8988T (cell line): ENCODE measurements around the gene CIDEC.

Experiments used
- DNase-seq: peaks from one replicate; pipeline ENCODE4 v3.0.0; 2011

Gene CIDEC

DNA sequence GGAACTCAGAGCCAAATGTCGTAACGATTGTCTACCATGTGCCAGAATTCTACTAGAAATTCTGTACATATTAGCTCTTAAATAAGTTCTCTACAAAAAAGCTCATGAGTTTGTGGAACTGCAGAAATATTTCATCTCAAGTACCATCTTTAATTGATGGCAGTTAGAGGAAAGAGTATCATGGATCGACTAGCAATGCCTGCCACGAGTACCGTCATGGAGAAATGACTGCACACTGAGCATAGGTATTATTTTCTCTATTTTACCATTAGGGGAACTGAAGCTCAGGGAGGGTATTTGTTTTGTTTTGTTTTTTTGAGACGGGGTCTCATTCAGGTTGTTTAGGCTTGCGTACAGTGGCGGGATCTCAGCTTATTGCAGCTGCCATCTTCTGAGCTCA is 39.0 kb downstream of the CIDEC start:
- DNase-seq, result no peak

DNA sequence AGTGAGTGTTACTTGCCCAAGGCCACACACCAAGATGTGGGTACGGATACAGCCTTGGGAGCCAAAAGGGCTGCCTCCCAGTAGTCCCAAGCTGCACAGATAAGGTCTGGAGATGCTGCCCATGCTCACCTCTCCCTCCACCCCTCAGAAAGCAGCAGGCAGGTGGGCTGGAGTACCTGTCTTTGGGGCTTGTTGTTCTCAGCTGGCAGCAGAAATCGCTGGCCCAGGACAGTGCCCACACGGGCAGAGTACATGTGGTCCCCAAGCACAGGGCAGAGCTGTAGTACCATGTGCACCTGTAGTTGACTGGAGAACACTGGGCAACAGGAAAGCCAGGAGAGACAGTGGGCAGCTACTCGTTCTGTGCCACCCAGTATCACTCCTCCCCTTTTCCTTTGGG is 41.2 kb downstream of the CIDEC start:
- DNase-seq, result no peak

DNA sequence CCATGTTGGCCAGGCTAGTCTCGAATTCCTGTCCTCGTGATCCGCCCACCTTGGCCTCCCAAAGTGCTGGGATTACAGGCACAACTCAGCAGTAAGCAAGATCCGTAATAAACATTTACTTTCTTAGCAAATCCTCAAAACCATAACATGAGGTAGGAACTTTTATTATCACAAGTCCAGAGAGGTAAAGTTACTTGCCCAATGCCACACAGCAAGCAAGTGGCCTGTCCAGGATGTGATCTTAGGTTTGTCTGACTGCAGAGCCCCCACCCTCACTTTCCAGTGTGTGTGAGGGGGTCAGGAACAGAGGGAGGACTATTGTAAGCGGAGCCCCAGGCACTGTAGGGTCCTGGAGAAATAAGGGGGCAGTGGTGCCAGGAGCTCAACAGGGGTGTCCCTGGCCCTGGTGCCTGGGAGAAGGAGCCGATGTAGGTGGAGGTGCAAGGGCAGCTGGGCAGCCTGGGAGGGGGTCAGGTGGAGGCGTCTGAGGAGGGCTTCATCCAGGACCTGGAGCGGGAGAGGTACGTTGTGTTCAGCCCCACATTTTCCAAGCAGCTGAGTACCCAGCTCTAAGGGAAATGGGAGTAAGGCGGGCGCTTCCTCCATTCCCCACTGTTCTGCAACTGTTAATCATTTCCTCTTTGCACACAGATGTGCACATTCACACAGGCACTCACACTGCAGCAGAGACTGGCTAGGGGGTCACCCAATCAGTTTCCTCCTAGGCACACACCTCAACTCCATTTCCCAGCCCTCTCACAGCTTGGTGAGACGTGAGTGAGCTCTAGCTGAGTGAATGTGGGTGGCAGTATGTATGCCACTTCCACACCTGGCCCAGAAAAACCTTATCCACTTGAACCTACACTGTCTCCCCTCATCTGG is 42.1 kb downstream of the CIDEC start:
- DNase-seq, result no peak

DNA sequence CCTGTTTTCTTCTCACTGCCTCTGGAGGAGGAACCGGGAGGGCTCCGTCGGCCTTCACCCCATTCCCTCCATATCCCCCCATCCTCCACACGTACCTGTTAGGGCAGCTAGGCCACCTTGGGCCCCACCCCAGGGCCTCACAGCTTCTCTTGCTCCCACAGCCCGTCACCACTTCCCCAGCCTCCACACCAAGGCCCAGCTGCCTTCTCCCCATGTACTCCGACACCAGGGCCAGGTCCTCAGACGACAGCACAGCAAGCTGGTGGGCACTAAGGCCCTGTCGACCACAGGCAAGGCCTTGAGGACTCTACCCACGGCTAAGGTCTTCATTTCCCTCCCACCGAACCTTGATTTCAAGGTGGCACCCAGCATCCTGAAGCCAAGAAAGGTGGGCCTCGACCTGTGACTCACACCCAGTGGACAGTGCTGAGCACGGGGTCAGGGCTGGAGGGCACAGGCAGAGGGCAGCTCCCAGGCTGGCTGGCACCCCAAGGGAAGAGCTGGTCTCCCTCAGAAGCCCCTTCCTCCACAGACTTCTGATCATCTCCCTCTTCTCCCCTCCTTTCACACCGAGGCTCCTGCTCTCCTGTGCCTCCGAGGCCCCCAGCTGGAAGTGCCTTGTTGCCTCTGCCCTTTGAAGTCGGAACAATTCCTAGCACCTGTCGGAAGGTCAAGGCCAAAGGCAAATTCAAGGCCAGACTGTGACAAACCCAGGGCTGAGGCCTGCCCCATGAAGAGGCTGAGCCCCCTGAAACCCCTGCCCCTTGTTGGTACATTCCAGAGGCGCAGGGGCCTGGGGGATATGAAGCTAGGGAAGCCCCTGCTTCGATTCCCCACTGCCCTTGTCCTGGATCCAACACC is 45.3 kb downstream of the CIDEC start:
- no peak for DNase-seq

DNA sequence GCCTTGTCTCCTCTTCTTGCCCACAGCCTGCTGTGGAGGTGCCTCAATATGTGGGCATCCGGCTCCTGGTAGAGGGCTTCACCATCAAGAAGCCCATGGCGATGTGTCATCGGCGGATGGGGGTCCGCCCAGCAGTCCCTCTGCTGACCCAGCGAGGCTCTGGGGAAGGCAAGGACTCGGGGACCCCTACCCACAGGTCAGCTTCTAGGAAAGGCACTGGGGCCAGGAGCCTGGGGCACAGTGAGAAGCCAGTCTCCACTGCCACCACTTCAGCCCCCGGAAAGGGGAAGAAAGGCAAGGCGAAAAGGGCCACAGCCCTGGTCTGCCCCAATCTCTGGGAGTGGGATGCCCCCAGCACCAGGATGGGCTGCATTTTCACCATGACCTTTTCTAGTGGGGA is 47.0 kb downstream of the CIDEC start:
- DNase-seq, result no peak

DNA sequence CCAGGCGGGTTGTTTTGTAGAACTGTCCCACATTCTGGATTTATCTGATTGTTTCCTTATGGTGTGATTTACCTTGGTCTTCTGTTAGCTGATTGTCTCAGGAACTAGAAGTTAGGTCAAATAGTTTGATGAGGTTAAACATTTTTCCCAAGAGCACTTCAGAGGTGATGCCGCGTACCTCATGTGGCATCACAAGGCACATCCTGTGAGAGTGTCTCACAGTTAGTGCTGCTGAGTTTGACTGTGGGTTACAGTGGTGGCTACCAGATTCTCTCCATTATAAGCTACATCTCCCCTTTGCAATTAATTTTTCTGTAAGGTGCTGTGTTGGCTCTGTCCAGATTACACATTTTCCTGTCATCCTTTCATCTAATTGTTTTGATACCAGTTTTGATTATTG is 48.8 kb downstream of the CIDEC start:
- no peak for DNase-seq

DNA sequence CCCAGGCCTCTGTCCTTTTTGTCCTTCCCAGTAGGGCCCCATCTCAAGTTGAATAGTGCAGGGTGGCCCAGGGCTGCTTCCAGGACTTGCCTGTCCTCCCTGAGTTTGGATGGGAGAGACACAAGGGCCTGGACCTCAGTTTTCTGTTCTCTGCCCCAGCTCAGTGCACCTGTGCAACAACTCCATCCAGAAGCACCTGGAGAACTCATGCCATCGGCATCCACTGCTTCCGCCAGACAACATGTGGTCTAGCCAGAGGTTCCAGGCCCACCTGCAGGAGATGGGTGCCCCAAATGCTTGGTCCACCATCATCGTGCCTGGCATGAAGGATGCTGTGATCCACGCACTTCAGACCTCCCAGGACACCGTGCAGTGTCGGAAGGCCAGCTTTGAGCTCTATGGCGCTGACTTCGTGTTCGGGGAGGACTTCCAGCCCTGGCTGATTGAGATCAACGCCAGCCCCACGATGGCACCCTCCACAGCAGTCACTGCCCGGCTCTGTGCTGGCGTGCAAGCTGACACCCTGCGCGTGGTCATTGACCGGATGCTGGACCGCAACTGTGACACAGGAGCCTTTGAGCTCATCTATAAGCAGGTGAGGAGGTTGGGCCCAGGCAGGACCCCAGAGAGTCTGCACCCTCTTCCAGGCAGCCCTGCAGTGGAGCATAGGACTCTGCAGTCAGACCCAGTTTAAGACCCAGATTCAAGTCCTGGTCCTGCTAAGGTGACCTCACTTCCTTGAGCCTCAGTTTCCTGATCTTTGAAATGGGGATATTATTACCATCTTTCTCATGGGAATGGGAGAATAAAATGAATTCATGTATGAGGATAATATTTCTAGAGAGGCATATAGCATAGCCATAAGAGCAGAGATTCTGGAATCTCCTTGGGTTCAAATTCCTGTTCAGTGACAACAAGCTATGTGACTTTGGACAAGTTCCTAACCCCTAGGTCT is 51.0 kb downstream of the CIDEC start:
- DNase-seq, result no peak

DNA sequence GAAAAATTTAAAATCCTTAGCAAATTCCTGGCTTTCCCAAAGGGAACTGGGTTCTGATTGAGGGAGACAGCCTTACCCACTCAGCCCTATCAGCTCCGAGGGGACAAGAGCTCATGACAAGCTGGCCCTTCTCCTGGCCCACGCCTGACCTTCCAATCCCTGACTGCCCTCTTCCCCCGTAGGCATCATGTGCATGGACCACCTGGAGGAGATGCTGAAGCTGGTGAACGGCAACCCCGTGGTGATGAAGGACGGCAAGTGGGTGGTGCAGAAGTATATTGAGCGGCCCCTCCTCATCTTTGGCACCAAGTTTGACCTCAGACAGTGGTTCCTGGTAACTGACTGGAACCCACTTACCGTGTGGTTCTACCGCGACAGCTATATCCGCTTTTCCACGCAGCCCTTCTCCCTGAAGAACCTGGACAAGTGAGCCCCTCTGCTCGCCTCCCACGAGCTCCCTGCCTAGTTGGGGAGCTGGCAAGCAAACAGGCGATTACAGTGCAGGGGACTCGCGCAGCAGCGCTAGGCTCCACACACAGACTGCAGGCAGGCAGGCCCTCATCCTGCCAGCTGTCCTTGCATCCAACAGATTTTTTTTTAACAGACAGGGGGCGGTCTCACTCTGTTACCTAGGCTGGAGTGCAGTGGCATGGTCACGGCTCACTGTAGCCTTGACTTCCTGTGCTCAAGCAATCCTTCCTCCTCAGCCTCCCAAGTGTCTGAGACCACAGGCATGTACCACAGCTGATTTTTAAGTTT is 53.1 kb downstream of the CIDEC start:
- DNase-seq, result peak; percentile 63

DNA sequence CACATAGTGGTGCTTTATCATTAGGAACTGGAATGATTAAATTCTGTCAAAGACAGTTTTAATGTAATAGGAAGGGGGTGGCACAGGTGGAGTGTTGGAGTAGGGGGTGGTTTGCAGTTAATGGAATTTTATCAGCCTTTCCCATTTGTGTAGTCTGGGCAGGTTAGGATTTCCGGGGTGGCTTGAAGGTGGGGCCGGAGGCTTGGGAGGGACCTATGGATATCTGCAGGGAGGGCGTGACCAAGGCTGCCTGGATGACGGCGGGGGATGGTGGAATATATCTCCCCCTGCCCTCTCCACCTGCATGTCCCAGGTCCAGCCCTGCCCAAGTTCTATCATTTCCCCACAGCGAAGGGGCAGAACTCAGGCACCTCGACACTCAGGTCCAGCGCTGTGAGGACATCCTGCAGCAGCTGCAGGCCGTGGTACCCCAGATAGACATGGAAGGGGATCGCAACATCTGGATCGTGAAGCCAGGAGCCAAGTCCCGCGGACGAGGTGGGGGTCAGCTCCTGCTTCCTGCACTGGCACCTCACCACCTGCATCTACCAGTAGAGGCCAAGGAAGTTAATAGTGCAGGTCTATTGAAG is 54.5 kb downstream of the CIDEC start:
- DNase-seq, result no peak

DNA sequence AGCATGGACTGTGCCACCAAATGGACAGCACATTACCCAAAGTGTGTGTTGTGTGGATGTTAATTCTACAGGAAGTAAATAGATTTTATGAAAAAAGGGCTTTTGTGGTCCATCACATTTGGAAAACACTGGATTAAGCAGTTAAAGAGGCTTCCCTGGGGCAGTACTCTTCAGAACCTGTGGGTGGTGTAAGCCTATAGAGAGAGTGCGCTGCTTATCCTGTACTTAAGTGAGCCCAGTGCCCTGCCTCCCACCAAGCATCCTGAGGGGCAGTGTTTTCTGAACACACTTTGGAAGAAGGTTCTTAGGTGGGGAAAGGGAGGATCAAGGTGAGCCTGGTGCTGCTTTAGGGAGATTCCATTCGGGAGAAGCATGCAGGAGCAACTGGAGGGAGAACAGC is 59.1 kb downstream of the CIDEC start:
- no peak for DNase-seq

DNA sequence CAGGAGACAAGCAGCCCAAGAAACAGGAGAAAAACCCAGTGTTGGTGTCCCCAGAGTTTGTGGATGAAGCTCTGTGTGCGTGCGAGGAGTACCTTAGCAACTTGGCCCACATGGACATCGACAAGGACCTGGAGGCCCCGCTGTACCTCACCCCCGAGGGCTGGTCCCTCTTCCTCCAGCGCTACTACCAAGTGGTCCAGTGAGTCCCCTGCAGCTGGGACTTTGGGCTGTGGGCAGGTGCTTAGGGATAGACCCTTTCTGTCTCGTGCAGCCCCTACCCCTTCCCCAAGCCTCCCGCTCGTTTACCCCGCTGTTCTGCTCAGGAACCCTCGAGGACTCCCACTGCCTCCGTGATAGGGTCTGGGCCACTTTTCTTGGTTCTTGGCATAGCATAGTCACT is 59.5 kb downstream of the CIDEC start:
- no peak for DNase-seq

DNA sequence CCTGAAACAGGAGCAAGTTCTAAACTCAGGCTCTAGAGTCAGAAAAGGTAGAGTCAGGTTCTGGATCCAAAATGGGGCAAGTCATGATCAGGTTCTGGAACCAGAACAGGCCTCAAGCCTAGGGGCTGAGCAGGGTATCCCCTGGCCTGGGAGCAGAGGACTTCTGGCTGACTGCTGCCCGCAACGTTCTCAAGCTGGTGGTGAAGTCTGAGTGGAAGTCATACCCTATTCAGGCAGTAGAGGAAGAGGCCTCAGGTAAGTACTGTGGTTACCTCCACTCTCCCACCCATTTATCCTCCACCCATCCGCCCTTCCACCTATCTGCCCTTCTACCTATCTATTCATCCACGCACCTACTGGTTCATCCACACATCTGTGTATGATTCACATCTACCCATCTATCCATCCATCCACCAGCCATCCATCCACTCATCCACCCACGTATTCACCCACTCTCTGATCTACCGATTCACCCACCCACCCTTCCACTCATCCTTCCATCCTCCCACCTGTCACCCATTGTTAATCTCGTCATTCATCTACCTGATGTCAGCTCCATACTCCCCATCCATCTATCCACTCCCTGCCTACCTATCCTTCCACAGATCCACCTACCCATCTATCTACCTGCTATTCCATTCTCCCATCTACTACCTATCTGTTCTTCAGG is 61.3 kb downstream of the CIDEC start:
- DNase-seq, result no peak

DNA sequence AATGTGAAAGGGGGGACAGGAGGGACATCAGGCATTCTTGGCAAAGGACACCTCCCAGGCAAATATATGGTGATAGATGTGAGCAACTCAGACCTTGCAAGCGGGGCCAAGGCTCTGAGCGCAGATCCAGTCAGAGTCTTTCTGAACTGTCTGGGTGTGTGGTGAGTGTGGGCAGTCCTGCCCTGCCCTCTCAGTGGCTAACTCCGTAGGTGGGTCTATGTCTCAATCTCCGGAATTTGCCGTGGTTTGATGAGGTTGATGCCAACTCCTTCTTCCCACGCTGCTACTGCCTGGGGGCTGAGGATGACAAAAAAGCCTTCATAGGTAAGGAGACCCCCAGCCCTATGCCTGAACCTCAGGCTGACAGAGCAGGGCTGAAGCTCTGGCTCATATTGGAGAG is 62.6 kb downstream of the CIDEC start:
- no peak for DNase-seq
